ENCODE results near the gene PAPSS2. TPM values are rescaled to one million over a fixed set of nuclear protein-coding genes. Genes with fewer than 3 reads are reported as not detected.
"Not testable (repeated sequence)": the region's sequence is repeated elsewhere in the genome, so short reads cannot be mapped to it uniquely, and the experiment has no call there.

Gene PAPSS2
- 10 to 100 TPM; 20.4 to 22.1 TPM for total RNA-seq

GRCh38 chr10:87659571-87660483 lies at the start of gene PAPSS2:
Gene PAPSS2, plus strand, starts transcription at chr10:87659878. Its CDS starts 104 bp downstream, at chr10:87659982.
- peak; percentile 7 for ATAC-seq (ENCODE audit: insufficient number of reproducible peaks, low FRiP score, low read depth)
- Histone ChIP-seq H3K4me3 (peak within 1 kb of the TSS; percentile 94), H3K27ac (peak within 1 kb of the TSS; percentile 43 to 55), H3K36me3 (no peaks in the 10 kb centered on the region), H3K27me3 (replicated peaks; ENCODE audit: insufficient read depth) (no peaks in the 10 kb centered on the region), H3K9me3 (no peaks in the 10 kb centered on the region), H3K4me1 (ENCODE audit: control insufficient read depth in 1 of 2, low read depth in 2 of 2) (peaks cover 0 to 12% of the 10 kb centered on the region in 2 donors)
- TF ChIP-seq CTCF (IDR thresholded peaks at IDR 0.05): no peak
- DNase-seq (ENCODE audit: low spot score): peak; percentile 8

GRCh38 chr10:87611341-87611740 lies 48.3 kb upstream of the PAPSS2 start:
- not testable (repeated sequence) for H3K27ac ChIP-seq; DNase-seq (ENCODE audit: low spot score); ATAC-seq (ENCODE audit: insufficient number of reproducible peaks, low FRiP score, low read depth); H3K4me1 ChIP-seq (ENCODE audit: control insufficient read depth in 1 of 2, low read depth in 2 of 2); H3K27me3 ChIP-seq (replicated peaks; ENCODE audit: insufficient read depth); H3K9me3 ChIP-seq; H3K36me3 ChIP-seq; H3K4me3 ChIP-seq

GRCh38 chr10:87612115-87612514 lies 47.6 kb upstream of the PAPSS2 start:
- DNase-seq (ENCODE audit: low spot score) (no peak), ATAC-seq (ENCODE audit: insufficient number of reproducible peaks, low FRiP score, low read depth) (no peak)
- Histone ChIP-seq H3K4me3 (no peak overlapping the region), H3K4me1 (ENCODE audit: control insufficient read depth in 1 of 2, low read depth in 2 of 2) (no peaks in the 10 kb centered on the region), H3K27me3 (replicated peaks; ENCODE audit: insufficient read depth) (no peaks in the 10 kb centered on the region), H3K27ac (no peak overlapping the region), H3K9me3 (no peaks in the 10 kb centered on the region), H3K36me3 (no peaks in the 10 kb centered on the region)
- no peak for TF ChIP-seq CTCF (IDR thresholded peaks at IDR 0.05)

- ATAC-seq (ENCODE audit: insufficient number of reproducible peaks, low FRiP score, low read depth): no peak
- Histone ChIP-seq H3K4me1 (ENCODE audit: control insufficient read depth in 1 of 2, low read depth in 2 of 2) (no peaks in the 10 kb centered on the region), H3K27me3 (replicated peaks; ENCODE audit: insufficient read depth) (no peaks in the 10 kb centered on the region), H3K36me3 (no peaks in the 10 kb centered on the region), H3K9me3 (no peaks in the 10 kb centered on the region), H3K4me3 (no peak overlapping the region), H3K27ac (no peak overlapping the region)
- DNase-seq (ENCODE audit: low spot score): no peak
- no peak for TF ChIP-seq CTCF (IDR thresholded peaks at IDR 0.05)
Observed at GRCh38 chr10:87613751-87614150, 45.9 kb upstream of the PAPSS2 start.

GRCh38 chr10:87615856-87616255 lies 43.8 kb upstream of the PAPSS2 start:
- no peaks in the 10 kb centered on the region for H3K4me1 ChIP-seq (ENCODE audit: control insufficient read depth in 1 of 2, low read depth in 2 of 2)
- H3K36me3 ChIP-seq: no peaks in the 10 kb centered on the region
- H3K4me3 ChIP-seq: no peak overlapping the region
- no peak for ATAC-seq (ENCODE audit: insufficient number of reproducible peaks, low FRiP score, low read depth)
- no peak for TF ChIP-seq CTCF (IDR thresholded peaks at IDR 0.05)
- DNase-seq (ENCODE audit: low spot score): no peak
- no peak overlapping the region for H3K27ac ChIP-seq
- H3K9me3 ChIP-seq: no peaks in the 10 kb centered on the region
- no peaks in the 10 kb centered on the region for H3K27me3 ChIP-seq (replicated peaks; ENCODE audit: insufficient read depth)

Data from thoracic aorta (tissue), 2 donors.